ENCODE measurements around the gene MUC22.

MUC22 gene

DNA sequence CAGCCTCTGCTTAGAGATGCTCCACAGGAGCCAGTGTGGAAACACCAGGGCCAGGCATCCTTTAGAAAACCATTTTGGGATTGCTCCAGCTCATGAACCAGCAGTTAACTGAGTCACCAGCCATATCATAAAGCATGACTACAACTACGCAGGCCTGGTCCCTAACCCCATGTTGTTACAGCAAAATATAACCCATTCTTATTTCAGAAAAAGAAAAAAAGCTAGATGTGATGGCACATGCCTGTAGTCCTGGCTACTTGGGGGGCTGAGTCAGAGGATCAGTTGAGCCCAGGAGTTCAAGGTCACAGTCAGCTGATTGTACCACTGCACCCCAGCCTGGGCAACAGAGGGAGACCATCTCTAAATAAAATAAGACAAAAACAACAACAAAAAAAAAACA, 65.3 kb downstream of the MUC22 start:
- peak; percentile 52 to 82 for DNase-seq (ENCODE audit: low read depth in 2 of 2)
- H3K4me3 ChIP-seq (replicated peaks in 1 of 2; ENCODE audit: low read depth in 2 of 2, low read length in 2 of 2), result no peak overlapping the region
- TF ChIP-seq, protein P1, sequence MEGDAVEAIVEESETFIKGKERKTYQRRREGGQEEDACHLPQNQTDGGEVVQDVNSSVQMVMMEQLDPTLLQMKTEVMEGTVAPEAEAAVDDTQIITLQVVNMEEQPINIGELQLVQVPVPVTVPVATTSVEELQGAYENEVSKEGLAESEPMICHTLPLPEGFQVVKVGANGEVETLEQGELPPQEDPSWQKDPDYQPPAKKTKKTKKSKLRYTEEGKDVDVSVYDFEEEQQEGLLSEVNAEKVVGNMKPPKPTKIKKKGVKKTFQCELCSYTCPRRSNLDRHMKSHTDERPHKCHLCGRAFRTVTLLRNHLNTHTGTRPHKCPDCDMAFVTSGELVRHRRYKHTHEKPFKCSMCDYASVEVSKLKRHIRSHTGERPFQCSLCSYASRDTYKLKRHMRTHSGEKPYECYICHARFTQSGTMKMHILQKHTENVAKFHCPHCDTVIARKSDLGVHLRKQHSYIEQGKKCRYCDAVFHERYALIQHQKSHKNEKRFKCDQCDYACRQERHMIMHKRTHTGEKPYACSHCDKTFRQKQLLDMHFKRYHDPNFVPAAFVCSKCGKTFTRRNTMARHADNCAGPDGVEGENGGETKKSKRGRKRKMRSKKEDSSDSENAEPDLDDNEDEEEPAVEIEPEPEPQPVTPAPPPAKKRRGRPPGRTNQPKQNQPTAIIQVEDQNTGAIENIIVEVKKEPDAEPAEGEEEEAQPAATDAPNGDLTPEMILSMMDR (IDR thresholded peaks at IDR 0.05; ENCODE audit: low read depth, low read length), result no peak

DNA sequence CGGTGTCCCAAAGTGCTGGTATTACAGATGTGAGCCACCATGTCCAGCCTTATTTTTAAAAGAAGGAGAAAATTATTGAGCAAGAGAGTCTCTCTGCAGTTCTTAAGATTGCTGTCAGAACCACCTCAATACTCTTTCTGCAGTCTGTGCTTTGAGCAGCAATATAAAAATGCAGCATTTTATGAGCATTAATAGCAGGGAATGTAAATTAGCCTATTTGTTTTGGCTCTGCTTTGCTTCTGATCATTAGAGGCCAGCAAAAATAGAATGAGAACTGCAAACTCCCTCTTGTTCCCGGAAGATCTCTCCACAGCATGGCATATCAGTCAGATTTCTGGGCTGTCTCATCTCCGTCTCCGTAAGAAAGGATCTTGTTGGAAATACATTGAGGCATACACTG, 66.3 kb downstream of the MUC22 start:
- TF ChIP-seq, protein P1 (IDR thresholded peaks at IDR 0.05; ENCODE audit: low read depth, low read length), result no peak
- DNase-seq (ENCODE audit: low read depth in 2 of 2), result no peak
- no peak overlapping the region for H3K4me3 ChIP-seq (replicated peaks in 1 of 2; ENCODE audit: low read depth in 2 of 2, low read length in 2 of 2)

DNA sequence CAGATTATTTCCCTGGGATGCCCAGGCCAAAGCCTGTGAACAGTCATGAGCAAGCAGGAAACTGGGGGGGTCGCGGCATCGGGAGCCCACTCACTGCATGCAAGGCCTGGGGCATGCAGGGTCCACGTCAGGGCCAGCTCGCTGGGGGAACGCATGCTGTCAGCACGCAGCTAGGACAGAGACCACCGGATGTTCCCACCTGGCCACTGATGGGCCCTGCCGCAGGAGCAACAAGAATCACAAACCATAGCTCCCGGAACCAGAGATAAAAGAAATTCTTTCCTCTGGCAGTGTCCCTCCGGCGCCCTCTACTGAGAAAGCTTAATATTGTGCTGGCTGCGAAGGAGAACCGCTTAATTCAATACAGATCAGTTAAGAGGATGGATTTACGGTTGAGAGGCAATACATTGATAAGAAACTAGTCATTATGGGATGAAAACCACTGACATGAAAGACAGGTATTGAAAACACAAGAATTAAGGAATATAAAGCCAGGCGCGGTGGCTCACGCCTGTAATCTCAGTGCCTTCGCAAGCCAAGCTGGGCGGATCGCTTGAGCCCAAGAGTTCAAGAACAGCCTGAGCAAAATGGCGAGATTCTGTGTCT, 69.5 kb downstream of the MUC22 start:
- no peak overlapping the region for H3K4me3 ChIP-seq (replicated peaks in 1 of 2; ENCODE audit: low read depth in 2 of 2, low read length in 2 of 2)
- peak; percentile 71 to 75 for DNase-seq (ENCODE audit: low read depth in 2 of 2)
- TF ChIP-seq, protein P1 (IDR thresholded peaks at IDR 0.05; ENCODE audit: low read depth, low read length), result peak; percentile 84

DNA sequence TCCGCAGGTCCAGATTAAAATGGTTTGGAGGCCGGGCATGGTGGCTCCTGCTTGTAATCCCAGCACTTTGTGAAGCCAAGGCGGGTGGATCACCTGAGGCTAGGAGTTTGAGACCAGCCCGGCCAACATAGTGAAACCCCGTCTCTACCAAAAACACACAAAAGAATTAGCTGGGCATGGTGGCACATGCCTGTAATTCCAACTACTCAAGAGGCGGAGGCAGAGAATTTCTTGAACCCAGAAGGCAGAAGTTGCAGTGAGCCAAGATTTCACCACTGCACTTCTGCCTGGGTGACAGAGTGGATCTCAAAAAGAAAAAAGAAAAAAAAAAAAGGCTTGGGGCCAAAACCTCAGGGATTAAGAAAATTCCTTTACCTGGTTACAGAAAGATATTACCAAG, 71.6 kb downstream of the MUC22 start:
- H3K4me3 ChIP-seq (replicated peaks in 1 of 2; ENCODE audit: low read depth in 2 of 2, low read length in 2 of 2), result no peak overlapping the region
- no peak for DNase-seq (ENCODE audit: low read depth in 2 of 2)
- TF ChIP-seq, protein P1 (IDR thresholded peaks at IDR 0.05; ENCODE audit: low read depth, low read length), result no peak

DNA sequence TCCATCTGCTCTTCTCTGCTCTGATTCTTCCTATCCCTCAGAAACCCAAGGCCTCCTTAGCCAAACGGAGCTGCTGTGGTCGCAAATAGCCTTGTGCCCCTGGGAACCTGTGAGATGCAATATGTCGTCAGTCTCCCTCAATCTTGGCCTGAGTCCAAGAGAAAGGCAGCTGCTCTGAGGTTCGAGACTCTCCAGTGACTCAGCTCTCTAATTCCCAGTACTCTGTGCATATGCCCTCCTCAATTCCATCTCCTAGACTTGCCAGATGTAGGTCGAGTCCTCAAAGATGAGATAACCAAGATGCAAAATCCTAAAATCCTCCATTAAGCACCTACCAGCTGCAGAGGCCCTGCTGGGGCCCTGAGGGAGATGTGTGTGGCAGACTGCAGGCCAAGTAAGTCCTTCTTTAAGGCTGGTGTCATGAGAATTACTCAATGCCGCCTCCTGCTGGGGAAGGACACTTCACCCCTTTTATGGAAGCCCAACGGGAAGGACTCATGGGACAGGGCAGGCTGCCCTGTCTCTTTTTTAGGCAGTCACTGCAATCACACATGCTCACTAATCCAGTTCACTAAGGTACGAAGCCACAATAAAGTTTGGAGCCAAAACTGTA, 73.6 kb downstream of the MUC22 start:
- TF ChIP-seq, protein P1 (IDR thresholded peaks at IDR 0.05; ENCODE audit: low read depth, low read length), result peak; percentile 62
- no peak overlapping the region for H3K4me3 ChIP-seq (replicated peaks in 1 of 2; ENCODE audit: low read depth in 2 of 2, low read length in 2 of 2)
- DNase-seq (ENCODE audit: low read depth in 2 of 2), result peak; percentile 76 to 91
